GM12875 (cell line): ENCODE data around the gene CORO1C.
"Not testable (repeated sequence)": the region's sequence is repeated elsewhere in the genome, so short reads cannot be mapped to it uniquely, and the experiment has no call there.

Source experiments
- H3K4me3 ChIP-seq: one replicate; pipeline ENCODE4 v1.5.1; 2011; ENCODE audit warnings: low read depth, low read length, control low read depth
- CTCF ChIP-seq: IDR thresholded peaks from 2 replicates; pipeline ENCODE4 v1.5.1; 2011; ENCODE audit warnings: low read depth, mild to moderate bottlenecking, control low read depth, inconsistent platforms, low read length, moderate library complexity, borderline replicate concordance; ENCODE audit not compliant: insufficient read depth

The CORO1C gene

GRCh38 chr12:108634341-108634751 lies 97.0 kb downstream of the CORO1C start:
- no peak for TF ChIP-seq CTCF
- H3K4me3 ChIP-seq = no peak overlapping the region

DNA sequence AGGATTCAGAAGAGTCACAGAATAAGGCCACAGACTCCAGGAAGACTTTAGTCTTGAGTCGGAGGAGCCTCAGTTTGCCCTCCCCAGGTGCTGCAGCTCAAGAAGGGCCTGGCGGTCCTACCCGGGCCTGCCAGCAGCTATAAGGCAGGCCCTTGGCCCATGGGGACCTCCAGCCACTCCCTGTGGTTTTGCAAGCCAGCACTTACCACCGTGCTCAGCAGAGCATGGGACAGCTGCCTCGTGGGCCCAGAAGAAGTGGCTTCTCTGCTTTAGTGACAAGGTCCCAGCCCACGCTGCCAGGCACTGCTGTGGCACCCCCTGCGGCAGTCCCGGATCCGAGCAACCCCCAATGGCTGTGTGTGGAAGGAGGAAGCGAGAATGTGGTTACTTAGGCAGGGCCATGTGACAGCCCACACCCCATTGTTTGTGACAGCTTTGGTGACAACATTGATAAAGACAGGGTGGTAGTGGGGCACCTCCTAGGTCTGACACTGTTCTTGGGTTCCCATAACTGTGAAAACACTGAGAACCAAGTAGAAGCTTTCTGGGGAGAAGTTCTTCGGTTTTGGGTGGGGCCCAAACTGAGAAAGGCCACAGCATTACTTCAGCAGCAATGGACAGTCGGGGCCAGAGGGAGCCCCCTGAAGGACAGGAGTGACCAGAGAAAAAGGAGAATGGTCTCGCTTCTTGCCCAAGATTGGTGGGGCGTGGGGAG lies 97.6 kb downstream of the CORO1C start, which contains the start of gene SELPLG:
TSS of gene SELPLG (minus strand) at position 361 of the 715 bp plus-strand sequence. CDS start 9,587 bp downstream, outside the sequence.
- peak within 1 kb of the TSS; percentile 47 for H3K4me3 ChIP-seq
- TF ChIP-seq CTCF = peak; percentile 41; the same call in 1 of the 2 replicates

GRCh38 chr12:108633081-108633533 lies 98.2 kb downstream of the CORO1C start:
- peak overlapping the region; percentile 47 for H3K4me3 ChIP-seq
- no peak for TF ChIP-seq CTCF

DNA sequence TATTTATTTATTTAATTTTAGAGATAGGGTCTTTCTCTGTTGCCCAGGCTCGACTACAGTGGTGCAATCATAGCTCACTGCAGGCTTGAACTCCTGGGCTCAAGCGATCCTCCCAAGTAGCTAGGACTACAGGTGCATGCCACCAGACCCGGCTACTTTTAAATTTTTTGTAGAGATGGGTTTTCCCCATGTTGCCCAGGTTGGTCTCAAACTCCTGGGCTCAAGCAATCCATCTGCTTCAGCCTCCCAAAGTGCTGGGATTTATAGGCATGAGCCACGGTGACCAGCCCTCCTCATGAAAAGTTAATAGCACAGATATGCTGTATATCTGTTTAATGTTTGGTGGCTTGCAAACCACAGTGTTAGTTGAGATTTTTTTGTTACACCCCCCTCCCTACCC lies 100.1 kb downstream of the CORO1C start:
- not testable (repeated sequence) for H3K4me3 ChIP-seq

DNA sequence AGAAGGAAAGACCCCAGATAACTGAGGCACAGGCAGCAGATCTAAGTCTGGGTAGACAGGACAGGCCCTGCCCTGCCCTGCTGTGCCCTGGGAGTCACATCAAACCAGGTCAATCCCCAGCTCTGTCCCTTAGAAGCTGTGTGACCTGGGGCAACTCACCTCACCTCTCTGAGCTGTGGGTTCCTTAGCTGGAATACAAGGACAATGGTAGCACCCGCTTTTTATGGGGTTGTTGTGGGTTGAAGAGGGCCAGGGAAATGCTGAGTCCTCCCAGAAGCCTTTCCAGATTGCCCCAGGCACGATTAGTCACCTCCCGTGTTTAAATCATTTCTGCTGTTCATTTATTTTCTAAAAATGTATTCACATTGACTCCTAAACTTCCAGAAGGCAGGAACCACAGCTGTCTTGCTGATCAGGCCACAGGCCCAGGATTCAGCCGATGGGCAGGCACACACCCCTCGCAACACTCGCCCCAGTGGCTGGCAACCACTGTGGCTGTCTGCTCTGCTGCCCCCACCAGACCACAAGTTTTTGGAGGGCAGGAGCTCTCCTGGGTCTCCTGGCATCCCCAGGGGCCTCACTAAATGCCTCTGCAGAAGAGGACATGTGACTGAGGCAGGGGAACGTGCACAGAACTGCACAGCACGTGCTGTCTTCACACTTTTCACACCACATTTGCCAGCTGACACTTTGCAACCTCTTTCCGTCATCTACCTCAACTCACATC lies 100.7 kb downstream of the CORO1C start:
- TF ChIP-seq CTCF = no peak
- no peak overlapping the region for H3K4me3 ChIP-seq

DNA sequence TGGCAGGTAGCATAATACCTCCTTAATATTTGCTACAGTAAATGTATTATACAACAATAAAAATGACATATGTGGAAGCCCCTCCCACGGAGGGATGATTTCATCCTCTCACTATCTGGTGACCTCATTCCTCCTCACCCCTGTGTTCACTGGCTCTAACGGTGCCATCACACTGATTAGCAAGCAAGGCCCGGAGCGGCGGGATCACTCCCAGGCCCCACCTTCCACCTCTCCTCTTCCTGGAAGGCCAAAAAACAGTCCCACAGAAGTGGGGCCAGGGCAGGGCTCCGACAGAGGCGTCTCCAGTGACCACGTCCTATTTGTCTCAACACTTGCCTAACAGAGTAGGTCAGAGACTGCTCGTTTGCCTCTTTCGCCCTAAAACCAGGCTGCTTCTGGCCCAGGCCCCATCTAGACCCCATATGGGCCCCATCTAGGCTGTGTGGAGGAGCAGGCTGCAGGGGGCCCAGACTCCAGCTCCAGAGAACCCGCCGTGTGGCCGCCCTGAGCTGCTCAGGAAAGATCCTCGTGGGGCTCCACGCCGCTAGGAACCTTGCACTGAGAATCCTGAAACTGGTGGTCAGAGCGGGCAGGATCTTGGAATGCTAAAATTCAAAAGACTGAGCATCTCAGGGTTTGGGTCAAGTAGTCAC lies 101.4 kb downstream of the CORO1C start:
- no peak overlapping the region for H3K4me3 ChIP-seq
- no peak for TF ChIP-seq CTCF

GRCh38 chr12:108629151-108629550 lies 102.2 kb downstream of the CORO1C start:
- no peak overlapping the region for H3K4me3 ChIP-seq

More at GRCh38 chr12:108629151-108629550, 102.2 kb downstream of the CORO1C start:
- no peak for TF ChIP-seq CTCF
